ENCODE results near the gene ECHS1.

GRCh38 chr10:133358162-133358924, 14.8 kb downstream of the ECHS1 start:
- TF ChIP-seq CTCF (conservative IDR thresholded peaks at IDR 0.05; ENCODE audit: low read length), result no peak
- TF ChIP-seq EZH2phosphoT487 (IDR thresholded peaks at IDR 0.05; ENCODE audit: borderline replicate concordance, low read depth, low read length), result no peak
